Prostate gland (tissue), 2 donors: Measurements from ENCODE around the gene LNPEP. TPM values are rescaled to one million over a fixed set of nuclear protein-coding genes. Genes with fewer than 3 reads are reported as not detected.

ENCODE experiments used
- DNase-seq: peaks from one replicate; pipeline ENCODE4 v3.0.0-alpha.2; 2019; ENCODE audit warnings: low spot score
- H3K27ac ChIP-seq, 2 donors: fragments of 200-600 bp; sonication (generic); 2 replicates each; pipeline ENCODE4 v1.5.1; 2017 to 2019
- H3K27me3 ChIP-seq: fragments of 200-600 bp; sonication (generic); replicated peaks from 2 replicates; pipeline ENCODE4 v1.5.1; 2019; ENCODE audit not compliant: insufficient read depth
- H3K36me3 ChIP-seq, 2 donors: fragments of 200-600 bp; sonication (generic); 1 replicate in 1 of 2; 2 replicates in 1 of 2; pipeline versions ENCODE4 v1.5.1 to v1.8.1; 2017 to 2019
- H3K4me1 ChIP-seq: fragments of 200-600 bp; sonication (generic); replicated peaks from 2 replicates; pipeline ENCODE4 v1.5.1; 2019
- H3K4me3 ChIP-seq, 2 donors: fragments of 200-600 bp; sonication (generic); 2 replicates each; pipeline ENCODE4 v1.5.1; 2017 to 2019
- H3K9me3 ChIP-seq: fragments of 200-600 bp; sonication (generic); 2 replicates; pipeline ENCODE4 v1.5.1; 2017
- CTCF ChIP-seq, 4 experiments: fragments of 200-600 bp in 2 of 4; fragments of 450-650 bp in 2 of 4; sonication (generic) in 2 of 4; IDR thresholded peaks; 1 replicate in 3 of 4; 2 replicates in 1 of 4; pipeline ENCODE4 v1.5.1; 2016 to 2019; ENCODE audit warnings: antibody characterized with exemption in 4 of 4, mild to moderate bottlenecking in 2 of 4, moderate library complexity in 2 of 4
- POLR2A ChIP-seq: fragments of 450-650 bp; IDR thresholded peaks from one replicate; pipeline ENCODE4 v1.6.1; 2016; ENCODE audit warnings: antibody characterized with exemption, mild to moderate bottlenecking
- POLR2AphosphoS5 ChIP-seq: sonication (generic); formaldehyde crosslinking; IDR thresholded peaks from one replicate; pipeline ENCODE4 v1.6.1; 2017; ENCODE audit warnings: antibody characterized with exemption
- WGBS: methylation state at CpG from one replicate; pipeline ENCODE4 v1.1.5; 2018; 5-methylcytosine and 5-hydroxymethylcytosine counted together
- intact Hi-C: fragments of 100-400 bp; cut with DNase I; formaldehyde crosslinking; loops from one replicate; pipeline ENCODE4 v1.14.2; 2022
- total RNA-seq, 2 donors: library from RNA; depleted of rRNA; stranded (reverse); fragments of >200 nt; gene quantifications; one replicate each; pipeline ENCODE4 v1.1.0, GENCODE V29; 2016

Gene LNPEP
- total RNA-seq, 2 donors from 2014 or later: 38.5 to 43.9 TPM

DNA sequence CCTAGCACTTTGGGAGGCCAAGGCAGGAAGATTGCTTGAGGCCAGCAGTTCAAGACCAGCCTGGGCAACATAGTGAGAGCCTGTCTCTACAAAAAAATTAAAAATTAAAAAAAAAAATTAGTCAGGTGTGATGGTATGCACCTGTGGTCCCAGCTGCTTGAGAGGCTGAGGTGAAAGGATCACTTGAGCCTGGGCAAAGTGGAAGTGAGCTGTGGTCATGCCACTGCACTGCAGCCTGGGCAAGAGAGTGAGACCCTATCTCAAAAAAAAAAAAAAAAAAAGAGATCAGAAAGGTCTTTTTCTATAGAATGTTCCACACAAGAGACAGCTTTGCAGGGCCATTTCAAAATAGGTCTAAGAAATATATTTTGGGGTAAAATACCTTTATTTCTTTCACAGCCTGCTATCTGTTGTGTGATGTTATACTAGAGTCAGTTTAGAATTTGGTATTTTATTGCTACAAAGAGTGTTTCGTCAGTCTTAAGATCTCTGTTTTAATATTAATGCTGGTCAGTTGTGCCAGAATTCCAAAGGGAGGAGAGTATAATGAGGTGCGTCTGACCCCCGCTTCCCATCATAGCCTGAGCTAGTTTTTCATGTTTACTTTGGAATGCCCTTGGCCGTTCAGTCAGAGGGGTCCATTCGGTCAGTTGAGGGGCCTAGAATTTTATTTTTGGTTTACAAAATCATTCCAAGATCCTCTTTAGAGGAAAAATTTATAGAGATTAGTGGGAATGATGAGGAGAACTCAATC is 9.4 kb downstream of the LNPEP start:
- H3K36me3 ChIP-seq: no peaks in the 10 kb centered on the region
- no peak overlapping the region for H3K27ac ChIP-seq
- intact Hi-C loops: no loop called here
- H3K27me3 ChIP-seq: no peaks in the 10 kb centered on the region
- H3K4me1 ChIP-seq: no peaks in the 10 kb centered on the region
- H3K9me3 ChIP-seq: no peaks in the 10 kb centered on the region
- 73% methylated on average over 5 of the region's 5 CpGs for WGBS
- no peak overlapping the region for H3K4me3 ChIP-seq
- TF ChIP-seq POLR2AphosphoS5 (no peak), POLR2A (no peak), CTCF (IDR thresholded peaks at IDR 0.05) (no peak)
- no peak for DNase-seq

- Histone ChIP-seq H3K4me3 (no peak overlapping the region), H3K9me3 (no peaks in the 10 kb centered on the region), H3K36me3 (no peaks in the 10 kb centered on the region), H3K27ac (no peak overlapping the region), H3K27me3 (no peaks in the 10 kb centered on the region), H3K4me1 (no peaks in the 10 kb centered on the region)
- TF ChIP-seq POLR2A: no peak
- TF ChIP-seq CTCF (IDR thresholded peaks at IDR 0.05): no peak
- TF ChIP-seq POLR2AphosphoS5: no peak
- intact Hi-C loops: no loop called here
- 89% methylated on average over 3 of the region's 3 CpGs for WGBS
- no peak for DNase-seq
Observed at GRCh38 chr5:96946381-96946780, 10.5 kb downstream of the LNPEP start.

- Histone ChIP-seq H3K4me3 (no peak overlapping the region), H3K9me3 (no peaks in the 10 kb centered on the region), H3K4me1 (peaks cover 5% of the 10 kb centered on the region), H3K36me3 (no peaks in the 10 kb centered on the region), H3K27me3 (no peaks in the 10 kb centered on the region), H3K27ac (peak overlapping the region in 1 of 2 donors; percentile 34)
- intact Hi-C loops: no loop called here
- no peak for TF ChIP-seq CTCF (IDR thresholded peaks at IDR 0.05)
- no peak for TF ChIP-seq POLR2AphosphoS5
- no peak for TF ChIP-seq POLR2A
- WGBS: 94% methylated on average over 3 of the region's 3 CpGs
- no peak for DNase-seq
Observed at GRCh38 chr5:96952118-96952750, 16.4 kb downstream of the LNPEP start.

- intact Hi-C loops: no loop called here
- Histone ChIP-seq H3K36me3 (no peaks in the 10 kb centered on the region), H3K4me1 (peaks cover 5% of the 10 kb centered on the region), H3K27me3 (no peaks in the 10 kb centered on the region), H3K4me3 (no peak overlapping the region), H3K9me3 (no peaks in the 10 kb centered on the region), H3K27ac (peak overlapping the region in 1 of 2 donors; percentile 34)
- WGBS: 67% methylated on average over 7 of the region's 7 CpGs
- no peak for DNase-seq
- no peak for TF ChIP-seq CTCF (IDR thresholded peaks at IDR 0.05)
- TF ChIP-seq POLR2AphosphoS5: no peak
- no peak for TF ChIP-seq POLR2A
Observed at GRCh38 chr5:96952974-96953730, 17.3 kb downstream of the LNPEP start.
